GM12892 (cell line): ENCODE results near the gene PRR33.

Source experiments
- DNase-seq: peaks from one replicate; pipeline ENCODE4 v3.0.0; 2011; ENCODE audit not compliant: insufficient read length
- FAIRE-seq: peaks from 2 replicates; lab custom pipeline; 2011; peaks lifted over from hg19 to GRCh38; lab: Jason Lieb, UNC
- POLR2A ChIP-seq: IDR thresholded peaks from 2 replicates; pipeline ENCODE4 v1.6.1; 2011; ENCODE audit warnings: low read depth, low read length, control low read depth
- POLR2AphosphoS5 ChIP-seq: IDR thresholded peaks from 2 replicates; pipeline ENCODE4 v1.6.1; 2011; ENCODE audit warnings: low read depth, low read length, control low read depth
- TAF1 ChIP-seq: IDR thresholded peaks from 2 replicates; pipeline ENCODE4 v1.6.1; 2011; ENCODE audit warnings: low read depth, mild to moderate bottlenecking, control low read depth, low read length, borderline replicate concordance

The PRR33 gene

DNA sequence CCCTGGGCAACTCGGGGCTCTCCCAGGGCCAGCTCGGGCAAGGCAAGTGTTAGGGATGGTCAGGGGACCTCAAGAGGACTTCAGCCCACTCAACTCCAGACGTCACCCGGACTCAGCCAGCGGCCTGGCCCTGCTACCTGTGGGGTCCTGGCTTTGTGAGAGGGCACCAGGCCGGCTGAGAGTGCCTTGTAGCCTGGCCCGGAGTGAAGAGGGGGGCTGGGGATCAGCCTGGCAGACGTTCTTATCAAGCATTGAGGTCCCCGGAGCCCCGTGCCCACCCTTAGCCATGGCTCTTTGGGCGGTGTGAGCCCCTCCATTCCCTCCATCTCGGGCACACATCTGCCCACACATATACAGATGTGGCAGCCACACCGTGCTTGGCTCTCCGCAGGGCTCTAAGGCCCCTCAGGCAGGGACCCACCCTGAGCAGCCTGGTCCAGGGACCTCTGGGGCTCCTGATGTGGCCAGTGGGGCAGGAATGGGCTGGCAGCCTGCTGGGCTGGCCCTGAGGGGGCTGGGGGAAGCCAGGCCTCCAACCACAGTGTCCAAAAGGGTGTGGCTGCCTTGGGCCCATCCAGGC lies 23.5 kb downstream of the PRR33 start:
- TF ChIP-seq POLR2A: no peak
- TF ChIP-seq POLR2AphosphoS5: no peak
- no peak for TF ChIP-seq TAF1
- DNase-seq (no peak), FAIRE-seq (no peak)

DNA sequence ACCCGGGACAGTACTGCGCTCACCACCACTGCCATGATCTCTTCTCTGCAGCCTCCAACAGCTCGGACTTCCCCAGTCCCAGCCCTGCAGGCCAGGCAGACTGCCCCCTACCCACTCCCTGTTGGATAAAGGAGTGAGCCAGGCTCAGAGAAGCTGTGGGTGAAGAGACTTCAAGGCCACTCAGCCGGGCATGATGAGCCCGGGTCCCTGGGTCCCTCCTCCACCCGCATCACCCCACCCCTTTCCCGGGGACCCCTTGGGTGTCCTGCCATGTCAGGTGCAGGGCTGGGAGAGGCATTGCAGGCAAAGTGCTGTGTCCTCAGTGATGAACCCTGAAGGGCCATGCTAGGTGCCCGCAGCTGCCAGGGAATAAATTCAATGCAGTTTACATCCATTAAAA lies 24.3 kb downstream of the PRR33 start:
- no peak for TF ChIP-seq POLR2A
- FAIRE-seq: no peak
- DNase-seq: no peak

DNA sequence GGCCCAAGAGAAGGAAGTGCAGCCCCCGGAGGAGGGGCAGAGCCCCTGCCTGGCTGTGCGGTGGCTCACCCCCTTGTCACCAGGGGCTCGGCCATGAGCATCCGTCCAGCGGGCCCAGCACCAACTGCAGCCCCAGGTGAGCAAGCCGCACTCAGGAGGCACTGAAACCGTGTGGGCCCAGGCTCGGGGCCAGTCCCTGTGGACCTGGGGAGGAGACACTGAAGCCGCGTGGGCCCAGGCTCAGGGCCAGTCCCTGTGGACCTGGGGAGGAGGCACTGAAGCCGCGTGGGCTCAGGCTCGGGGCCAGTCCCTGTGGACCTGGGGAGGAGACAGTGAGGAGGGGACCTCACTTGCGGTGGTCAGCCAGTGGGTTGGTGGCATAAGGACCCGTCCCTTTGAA lies 24.9 kb downstream of the PRR33 start:
- FAIRE-seq: no peak

DNA sequence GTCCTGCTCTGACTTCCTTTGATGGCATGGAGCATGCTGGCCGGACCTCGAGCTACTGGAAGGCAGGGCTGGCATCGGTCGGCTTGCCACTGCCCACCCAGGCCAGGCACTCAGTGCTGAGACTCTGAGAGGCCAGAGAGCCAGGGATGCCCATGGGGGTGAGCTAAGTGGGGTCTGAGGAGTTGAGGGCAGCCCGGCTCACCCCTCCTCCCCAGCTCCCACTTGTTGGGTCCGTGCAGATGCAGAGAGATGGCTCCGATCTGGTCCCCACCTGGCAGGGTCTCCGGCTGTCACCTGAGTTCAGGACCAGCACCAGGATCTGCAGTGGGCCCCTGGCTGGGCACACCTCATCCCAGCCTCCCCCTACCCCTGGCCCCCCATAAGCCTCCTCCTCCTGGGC lies 25.5 kb downstream of the PRR33 start:
- TF ChIP-seq TAF1 (no peak), POLR2AphosphoS5 (no peak), POLR2A (no peak)
- FAIRE-seq: no peak

More for the DNA sequence above, 24.9 kb downstream of the PRR33 start:
- no peak for TF ChIP-seq POLR2AphosphoS5
- no peak for TF ChIP-seq POLR2A
- no peak for TF ChIP-seq TAF1
- DNase-seq: no peak

DNA sequence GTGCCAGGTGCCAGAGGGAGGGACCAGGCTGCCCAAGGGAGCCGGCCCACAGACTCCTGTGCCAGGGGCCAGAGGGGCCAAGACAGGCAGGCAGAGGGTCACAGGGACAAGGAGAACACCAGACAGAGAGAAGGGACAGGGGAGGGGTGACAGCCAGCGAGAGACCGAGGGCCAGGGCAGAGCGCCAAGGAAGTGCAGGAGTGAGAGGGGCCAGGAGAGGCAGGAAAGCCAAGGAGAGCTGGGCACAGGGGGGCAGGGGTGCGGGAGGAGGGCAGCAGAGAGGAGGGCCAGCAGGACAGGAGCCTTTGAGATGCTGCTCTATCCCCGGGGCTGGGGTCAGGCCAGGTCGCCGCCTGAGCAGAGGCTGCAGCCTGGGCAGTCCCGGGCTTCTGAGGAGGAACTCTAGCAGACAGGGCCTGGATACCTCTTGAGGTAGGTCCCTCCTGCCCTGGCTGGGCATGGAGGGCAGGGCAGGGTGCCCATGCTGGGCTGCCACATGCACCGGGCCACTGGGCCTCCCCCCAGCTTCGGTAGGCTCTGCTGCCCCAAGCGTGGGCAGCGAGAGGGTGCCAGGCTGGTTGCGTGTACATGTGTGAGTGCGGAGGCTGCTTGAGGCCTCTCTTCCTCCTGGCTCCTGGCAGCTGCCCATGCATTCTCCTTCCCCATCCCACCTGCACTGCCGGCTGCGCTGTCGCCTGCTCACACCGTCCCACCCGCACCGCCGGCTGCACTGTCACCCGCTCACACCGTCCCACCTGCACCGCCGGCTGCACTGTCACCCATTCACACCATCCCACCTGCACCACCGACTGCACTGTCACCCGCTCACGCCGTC lies 26.6 kb downstream of the PRR33 start:
- DNase-seq: no peak
- no peak for FAIRE-seq
- TF ChIP-seq POLR2A: no peak
- TF ChIP-seq POLR2AphosphoS5: no peak
- TF ChIP-seq TAF1: no peak

More for the DNA sequence above, 25.5 kb downstream of the PRR33 start:
- DNase-seq: no peak

DNA sequence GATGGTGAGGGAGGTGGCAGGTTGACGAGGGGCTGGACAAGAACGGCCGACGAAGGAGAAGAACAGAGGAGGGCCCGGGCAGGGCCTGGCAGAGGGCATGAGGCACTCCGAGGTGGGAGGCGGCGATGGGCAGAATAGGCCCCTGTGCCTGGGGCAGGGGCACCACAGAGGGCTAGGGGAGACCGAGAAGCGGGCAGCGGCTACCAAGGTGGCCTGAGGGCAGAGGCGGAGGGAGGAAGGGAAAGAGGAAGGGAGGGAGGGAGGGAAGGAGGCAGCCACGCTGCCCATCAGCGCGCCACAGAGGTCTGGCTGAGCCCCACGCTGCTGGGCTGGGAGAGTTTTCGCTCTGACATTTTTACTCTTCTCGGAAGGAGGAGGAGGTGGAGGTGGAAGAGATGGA lies 27.5 kb downstream of the PRR33 start:
- TF ChIP-seq TAF1: no peak
- TF ChIP-seq POLR2AphosphoS5: 0 out of 2 replicates have a peak, but pooled peaks have one; percentile 6
- TF ChIP-seq POLR2A: no peak
- FAIRE-seq (no peak), DNase-seq (no peak)

DNA sequence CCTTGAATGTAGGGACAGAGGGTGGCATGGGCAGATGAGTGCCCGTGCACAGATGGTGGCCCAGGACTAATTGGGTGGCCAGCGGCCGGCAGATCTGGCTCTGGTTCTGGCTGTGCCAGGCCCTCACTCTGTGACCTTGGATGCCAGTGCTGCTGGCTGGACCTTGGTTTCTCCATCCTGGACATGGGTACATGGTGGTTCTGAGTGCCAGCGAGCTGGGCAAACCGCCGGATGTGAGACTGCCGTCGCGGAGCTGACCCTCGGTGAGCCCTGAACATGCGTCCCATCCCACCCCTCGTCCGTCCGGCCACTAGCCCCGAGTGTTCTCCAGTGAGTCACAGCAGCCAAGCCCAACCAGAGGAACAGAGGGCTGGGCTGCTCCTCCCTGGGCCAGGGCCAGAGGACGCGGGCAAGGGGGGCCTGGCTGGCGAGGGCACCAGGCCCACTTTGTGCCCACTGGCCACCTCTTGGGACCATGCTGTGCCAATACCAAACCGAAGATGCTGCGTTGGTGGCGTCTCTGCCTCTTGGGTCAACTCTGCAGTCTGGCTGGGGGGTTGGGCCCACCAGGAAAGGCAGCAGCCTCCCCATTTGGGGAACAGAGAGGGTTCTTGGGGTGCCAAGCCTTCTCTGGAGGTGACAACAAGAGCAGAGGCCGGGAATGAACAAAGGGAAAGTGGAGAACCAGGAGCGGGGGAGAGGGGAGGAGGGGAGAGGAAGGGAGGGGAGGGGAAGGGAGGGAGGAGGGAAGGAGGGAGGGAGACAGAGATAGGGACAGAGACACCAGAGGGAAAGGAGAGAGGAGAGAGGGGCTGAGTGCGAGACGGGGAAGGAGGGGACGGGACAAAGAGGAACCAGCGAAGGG lies 28.1 kb downstream of the PRR33 start:
- FAIRE-seq: no peak
- DNase-seq: no peak
- TF ChIP-seq TAF1 (no peak), POLR2AphosphoS5 (no peak), POLR2A (no peak)

DNA sequence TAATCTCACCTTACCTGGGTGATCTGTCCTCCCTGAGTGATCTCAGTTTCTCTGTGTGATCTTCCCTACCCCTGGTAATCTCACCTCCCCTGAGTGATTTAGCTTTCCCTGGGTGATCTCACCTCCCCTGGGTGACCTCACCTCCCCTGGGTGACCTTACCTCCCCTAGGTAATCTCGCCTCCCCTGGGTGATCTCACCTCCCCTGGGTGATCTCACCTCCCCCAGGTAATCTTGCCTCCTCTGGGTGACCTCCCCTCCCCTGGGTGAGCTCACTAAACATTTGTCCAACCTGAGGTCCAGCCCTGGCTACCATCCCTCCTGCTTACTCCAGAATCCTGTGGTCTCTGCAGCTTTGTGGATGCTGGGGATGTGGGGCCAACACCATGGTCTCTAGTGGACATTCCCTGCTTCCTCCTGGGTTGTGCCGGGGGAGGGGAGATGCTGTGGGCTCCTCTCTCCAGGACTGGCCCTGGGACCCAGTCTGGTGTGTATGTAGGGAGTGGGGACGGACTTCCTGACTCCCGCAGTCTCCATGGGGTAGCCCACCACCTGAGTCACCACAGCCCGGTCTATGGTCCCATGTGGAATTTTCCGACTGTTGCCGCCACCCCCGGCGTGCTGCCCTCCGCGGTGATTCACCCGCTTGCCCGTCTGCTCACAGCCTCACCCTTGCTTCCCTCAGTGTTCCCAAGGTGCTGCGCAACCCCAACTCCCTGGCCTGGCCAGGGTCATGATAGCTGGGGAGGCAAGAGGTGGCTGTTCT lies 28.9 kb downstream of the PRR33 start:
- FAIRE-seq (no peak), DNase-seq (no peak)
- TF ChIP-seq POLR2AphosphoS5 (no peak), TAF1 (no peak), POLR2A (no peak)

DNA sequence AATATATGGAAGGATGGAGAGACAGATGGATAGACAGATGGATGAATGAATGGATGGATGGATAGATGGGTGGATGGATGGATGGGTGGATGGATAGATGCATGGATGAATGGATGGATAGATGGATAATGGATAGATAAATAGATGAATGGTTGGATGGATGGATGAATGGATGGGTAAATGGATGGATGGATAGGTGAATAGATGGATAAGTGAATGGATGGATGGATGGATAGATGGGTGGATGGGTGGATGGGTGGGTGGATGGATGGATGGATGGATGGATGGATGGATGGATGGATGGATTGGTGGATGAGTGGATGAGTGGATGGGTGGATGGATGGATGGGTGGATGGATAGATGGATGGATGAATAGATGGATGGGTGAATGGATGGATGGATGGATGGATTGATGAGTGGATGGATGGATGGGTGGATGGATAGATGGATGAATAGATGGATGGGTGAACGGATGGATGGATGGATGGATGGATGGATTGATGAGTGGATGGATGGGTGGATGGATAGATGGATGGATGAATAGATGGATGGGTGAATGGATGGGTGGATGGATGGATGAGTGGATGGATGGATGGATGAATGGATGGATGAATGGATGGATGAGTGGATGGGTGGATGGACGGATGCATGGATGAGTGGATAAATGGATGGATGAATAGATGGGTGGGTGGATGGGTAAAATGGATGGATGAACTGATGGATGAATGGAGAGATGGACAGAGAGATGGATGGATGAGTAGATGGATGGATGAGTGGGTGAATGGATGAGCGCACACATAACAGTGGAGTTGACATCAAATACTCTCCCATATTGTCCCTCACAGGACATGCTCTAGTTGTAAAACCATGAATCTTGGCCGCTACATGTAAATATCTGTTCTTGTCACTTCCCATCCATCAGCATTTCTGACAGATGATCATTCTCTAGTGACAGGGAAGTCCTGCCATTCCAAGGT lies 30.0 kb downstream of the PRR33 start:
- DNase-seq (no peak), FAIRE-seq (peak; percentile 83)
- no peak for TF ChIP-seq TAF1
- peak; percentile 54 for TF ChIP-seq POLR2A
- TF ChIP-seq POLR2AphosphoS5: 0 out of 2 replicates have a peak, but pooled peaks have one; percentile 34

DNA sequence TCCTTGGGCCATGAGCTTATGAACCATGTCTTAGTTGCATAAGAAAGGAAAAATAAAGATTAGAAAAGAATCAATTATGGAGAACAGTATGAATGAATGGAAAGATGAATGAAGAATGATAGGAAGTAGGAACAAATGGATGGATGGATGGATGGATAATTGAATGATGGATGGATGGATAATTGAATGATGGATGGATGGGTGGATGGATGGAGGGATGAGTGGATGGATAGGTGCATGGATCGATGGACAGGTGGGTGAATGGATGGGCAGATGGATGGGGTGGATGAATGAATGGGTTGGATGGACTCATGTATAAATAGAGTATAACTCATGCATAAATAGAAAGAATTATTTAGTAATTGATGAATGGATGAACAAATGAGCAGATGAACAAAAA lies 31.6 kb downstream of the PRR33 start:
- 0 out of 2 replicates have a peak, but pooled peaks have one; percentile 29 for TF ChIP-seq POLR2AphosphoS5
- TF ChIP-seq POLR2A: no peak
- FAIRE-seq: no peak
- no peak for DNase-seq
